Stomach (tissue), 9 donors: ENCODE measurements around the gene CLIC3. TPM values are rescaled to one million over a fixed set of nuclear protein-coding genes. Genes with fewer than 3 reads are reported as not detected.

Experiments
- DNase-seq, 2 donors: peaks; one replicate each; pipeline versions ENCODE4 v3.0.0 to v3.0.0-alpha.2; 2013 to 2019
- H3K27ac ChIP-seq, 5 donors: fragments of 200-600 bp in 4 of 5; sonication (generic) in 4 of 5; one replicate each; pipeline ENCODE4 v1.5.1; 2013 to 2019; ENCODE audit warnings: mild to moderate bottlenecking in 1 of 5, moderate library complexity in 1 of 5
- H3K27me3 ChIP-seq, 3 donors: fragments of 200-600 bp; sonication (generic); one replicate each; pipeline ENCODE4 v1.5.1; 2017 to 2019; ENCODE audit warnings: mixed run types in 1 of 3
- H3K36me3 ChIP-seq, 4 donors: fragments of 200-600 bp; sonication (generic); 1 replicate in 3 of 4; 2 replicates in 1 of 4; pipeline ENCODE4 v1.5.1; 2016 to 2019
- H3K4me1 ChIP-seq, 4 donors: fragments of 200-600 bp; sonication (generic); one replicate each; pipeline ENCODE4 v1.5.1; 2016 to 2019
- H3K4me3 ChIP-seq, 4 donors: fragments of 200-600 bp; sonication (generic) in 3 of 4; one replicate each; pipeline ENCODE4 v1.5.1; 2016 to 2019; ENCODE audit warnings: mild to moderate bottlenecking in 1 of 4
- H3K9me3 ChIP-seq, 4 donors: fragments of 200-600 bp; sonication (generic); one replicate each; pipeline ENCODE4 v1.5.1; 2016 to 2019
- EP300 ChIP-seq: sonication (generic); formaldehyde crosslinking; IDR thresholded peaks from one replicate; pipeline ENCODE4 v1.6.1; 2017; ENCODE audit warnings: antibody characterized with exemption
- POLR2A ChIP-seq, 4 donors: fragments of 450-650 bp; IDR thresholded peaks; one replicate each; pipeline ENCODE4 v1.6.1; 2016; ENCODE audit warnings: antibody characterized with exemption in 4 of 4, control low read depth in 2 of 4, mild to moderate bottlenecking in 1 of 4, moderate library complexity in 1 of 4
- POLR2AphosphoS5 ChIP-seq, 3 donors: sonication (generic); formaldehyde crosslinking; IDR thresholded peaks; one replicate each; pipeline ENCODE4 v1.6.1; 2016; ENCODE audit warnings: antibody characterized with exemption in 3 of 3
- WGBS, 5 donors: extraction: QIAGEN DNeasy Blood & Tissue Kit in 3 of 5; methylation state at CpG; one replicate each; pipeline versions ENCODE4 v1.1.5 to v1.1.7; 2013 to 2018; 5-methylcytosine and 5-hydroxymethylcytosine counted together
- intact Hi-C: fragments of 100-400 bp; cut with DNase I; formaldehyde crosslinking; loops from one replicate; pipeline ENCODE4 v1.15.1; 2023; ENCODE audit warnings: low total_unique reads
- polyA plus RNA-seq, 3 donors: library from polyadenylated mRNA; stranded (reverse); fragments of 200-250 nt; gene quantifications; one replicate each; pipeline ENCODE4 v1.2.3, GENCODE V29; 2013
- total RNA-seq, 5 donors: library from RNA; depleted of rRNA; stranded (reverse); fragments of >200 nt; gene quantifications; one replicate each; pipeline versions ENCODE4 v1.1.0 to v1.2.3, GENCODE V29; 2014 to 2016
- TF ChIP-seq, protein P1 (sequence below), 7 experiments: fragments of 450-650 bp in 4 of 7; fragments of 200-600 bp in 3 of 7; sonication (generic) in 3 of 7; IDR thresholded peaks; one replicate each; pipeline ENCODE4 v1.5.1; 2016 to 2019; ENCODE audit warnings: antibody characterized with exemption in 7 of 7, control low read depth in 2 of 7, mild to moderate bottlenecking in 1 of 7
- donor health status: healthy with polysubstance abuse.
- donor health status: Bipolar disorder and iron deficiency.
- donor health status: healthy.

Gene CLIC3
- total and polyA plus RNA-seq, 8 donors: 3.3 to 70.9 (median 9.7) TPM; not detected in 4

DNA sequence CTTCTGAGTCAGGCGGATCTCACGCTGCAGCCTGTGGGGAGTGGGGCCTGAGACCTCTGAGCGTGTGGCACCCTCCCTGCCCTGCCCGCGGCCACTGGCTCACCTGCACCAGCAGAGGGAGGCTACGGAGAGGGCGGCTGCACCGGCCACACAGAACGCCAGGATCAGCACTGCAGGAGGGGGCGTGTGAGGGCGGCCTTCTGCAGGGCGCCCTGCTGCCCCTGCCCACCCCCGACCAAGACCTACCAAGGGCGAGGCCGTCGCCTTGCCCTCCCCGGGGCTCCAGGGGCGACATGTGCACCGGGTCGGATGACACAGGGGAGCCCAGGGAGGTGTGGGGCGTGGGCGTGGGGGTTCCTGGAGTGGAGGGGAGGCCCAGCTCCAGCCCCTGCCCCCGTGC lies 44.2 kb upstream of the CLIC3 start:
- H3K27me3 ChIP-seq: peaks cover 0 to 26% (median 12%) of the 10 kb centered on the region in 3 donors
- intact Hi-C loops: no loop called here
- WGBS, 5 donors: 81 to 89% (median 83%) methylated on average over 7 to 23 of the region's 23 CpGs
- DNase-seq: no peak
- H3K4me3 ChIP-seq: peak overlapping the region in 1 of 4 donors; percentile 7
- peak overlapping the region in 1 of 5 donors; percentile 84 for H3K27ac ChIP-seq
- H3K9me3 ChIP-seq: no peaks in the 10 kb centered on the region
- TF ChIP-seq EP300 (no peak), POLR2AphosphoS5 (IDR thresholded peaks at IDR 0.05) (no peak), POLR2A (IDR thresholded peaks at IDR 0.05) (no peak)
- TF ChIP-seq, protein P1, sequence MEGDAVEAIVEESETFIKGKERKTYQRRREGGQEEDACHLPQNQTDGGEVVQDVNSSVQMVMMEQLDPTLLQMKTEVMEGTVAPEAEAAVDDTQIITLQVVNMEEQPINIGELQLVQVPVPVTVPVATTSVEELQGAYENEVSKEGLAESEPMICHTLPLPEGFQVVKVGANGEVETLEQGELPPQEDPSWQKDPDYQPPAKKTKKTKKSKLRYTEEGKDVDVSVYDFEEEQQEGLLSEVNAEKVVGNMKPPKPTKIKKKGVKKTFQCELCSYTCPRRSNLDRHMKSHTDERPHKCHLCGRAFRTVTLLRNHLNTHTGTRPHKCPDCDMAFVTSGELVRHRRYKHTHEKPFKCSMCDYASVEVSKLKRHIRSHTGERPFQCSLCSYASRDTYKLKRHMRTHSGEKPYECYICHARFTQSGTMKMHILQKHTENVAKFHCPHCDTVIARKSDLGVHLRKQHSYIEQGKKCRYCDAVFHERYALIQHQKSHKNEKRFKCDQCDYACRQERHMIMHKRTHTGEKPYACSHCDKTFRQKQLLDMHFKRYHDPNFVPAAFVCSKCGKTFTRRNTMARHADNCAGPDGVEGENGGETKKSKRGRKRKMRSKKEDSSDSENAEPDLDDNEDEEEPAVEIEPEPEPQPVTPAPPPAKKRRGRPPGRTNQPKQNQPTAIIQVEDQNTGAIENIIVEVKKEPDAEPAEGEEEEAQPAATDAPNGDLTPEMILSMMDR (IDR thresholded peaks at IDR 0.05): no peak
- peaks cover 17 to 50% (median 39%) of the 10 kb centered on the region in 4 donors for H3K36me3 ChIP-seq
- H3K4me1 ChIP-seq: peaks cover 23 to 40% (median 36%) of the 10 kb centered on the region in 4 donors

DNA sequence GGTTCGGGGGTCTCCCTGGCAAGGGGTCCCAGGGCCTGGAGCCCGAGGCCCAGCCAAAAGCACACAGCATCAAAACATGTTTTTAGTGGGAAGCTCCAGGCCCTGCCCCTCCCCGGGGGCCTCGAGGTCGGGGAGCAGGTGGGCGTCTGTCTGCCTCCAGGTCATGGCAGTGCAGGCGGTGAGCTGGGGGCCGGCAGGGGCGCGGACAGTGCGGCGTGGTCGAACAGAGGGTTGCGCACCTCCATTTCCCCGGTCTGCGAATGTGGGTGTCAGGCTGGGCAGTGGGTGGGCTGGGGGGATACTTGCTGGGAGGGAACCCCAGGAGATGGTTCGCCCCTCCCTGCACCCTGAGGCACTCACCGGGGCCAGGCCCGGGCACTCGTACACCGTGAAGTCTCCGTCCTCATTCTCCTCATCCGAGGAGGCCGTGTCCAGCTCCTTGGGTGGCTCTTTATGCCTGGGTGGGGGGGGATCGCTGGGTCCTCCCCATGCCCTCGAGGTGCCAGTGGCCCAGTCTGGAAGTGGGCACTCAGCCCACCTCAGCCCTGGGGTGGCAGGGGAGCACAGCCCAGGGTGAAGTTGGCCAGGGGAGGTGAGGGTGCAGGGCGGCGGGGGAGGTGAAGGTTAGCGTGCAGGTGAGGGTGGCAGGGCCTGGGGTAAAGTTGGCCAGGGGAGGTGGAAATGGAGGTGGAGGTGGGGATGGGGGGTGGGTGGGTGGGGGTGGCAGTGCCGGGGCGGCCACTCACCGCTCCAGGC lies 43.4 kb upstream of the CLIC3 start:
- 89 to 94% (median 91%) methylated on average over 18 to 32 of the region's 32 CpGs for WGBS, 5 donors
- TF ChIP-seq EP300 (no peak), POLR2AphosphoS5 (IDR thresholded peaks at IDR 0.05) (no peak), POLR2A (IDR thresholded peaks at IDR 0.05) (no peak)
- TF ChIP-seq, protein P1 (IDR thresholded peaks at IDR 0.05): no peak
- Histone ChIP-seq H3K27ac (no peak overlapping the region), H3K27me3 (peaks cover 0 to 19% (median 5%) of the 10 kb centered on the region in 3 donors), H3K4me3 (no peak overlapping the region), H3K4me1 (peaks cover 19 to 40% (median 36%) of the 10 kb centered on the region in 4 donors), H3K36me3 (peaks cover 17 to 50% (median 39%) of the 10 kb centered on the region in 4 donors), H3K9me3 (no peaks in the 10 kb centered on the region)
- no peak for DNase-seq
- intact Hi-C loops: loop anchor here (5.0 kb wide), 1 partner anchor 252 kb away; no protein-coding TSS in a partner anchor

DNA sequence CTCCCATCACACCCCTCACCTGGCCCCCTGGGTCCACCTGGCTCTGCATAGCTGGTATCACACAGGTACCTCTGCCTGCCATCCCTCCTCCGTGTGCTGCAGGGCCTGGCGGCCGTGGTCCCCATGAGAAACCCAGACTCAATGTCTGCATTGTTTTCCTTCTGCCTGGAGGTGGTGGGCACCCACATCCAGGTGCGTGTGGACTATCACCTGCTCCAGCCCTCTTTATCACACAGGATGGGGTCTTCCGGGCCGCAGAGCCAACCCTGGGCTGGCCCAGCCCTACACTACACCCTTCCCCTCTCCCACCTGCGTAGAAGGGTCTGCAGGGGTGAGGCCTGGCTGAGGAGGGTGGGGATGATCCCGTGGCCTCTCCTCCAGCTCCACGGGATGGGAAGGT lies 42.5 kb upstream of the CLIC3 start:
- no peak for DNase-seq
- Histone ChIP-seq H3K27ac (no peak overlapping the region), H3K4me1 (peaks cover 16 to 38% (median 33%) of the 10 kb centered on the region in 4 donors), H3K4me3 (no peak overlapping the region), H3K36me3 (peaks cover 17 to 50% (median 39%) of the 10 kb centered on the region in 4 donors), H3K27me3 (peaks cover 0 to 16% (median 0%) of the 10 kb centered on the region in 3 donors), H3K9me3 (no peaks in the 10 kb centered on the region)
- intact Hi-C loops: loop anchor here (5.0 kb wide), 1 partner anchor 252 kb away; no protein-coding TSS in a partner anchor
- WGBS, 5 donors: 86 to 92% (median 89%) methylated on average over 5 to 9 of the region's 9 CpGs
- no peak for TF ChIP-seq POLR2A (IDR thresholded peaks at IDR 0.05)
- TF ChIP-seq, protein P1 (IDR thresholded peaks at IDR 0.05): no peak
- TF ChIP-seq POLR2AphosphoS5 (IDR thresholded peaks at IDR 0.05): no peak
- no peak for TF ChIP-seq EP300

DNA sequence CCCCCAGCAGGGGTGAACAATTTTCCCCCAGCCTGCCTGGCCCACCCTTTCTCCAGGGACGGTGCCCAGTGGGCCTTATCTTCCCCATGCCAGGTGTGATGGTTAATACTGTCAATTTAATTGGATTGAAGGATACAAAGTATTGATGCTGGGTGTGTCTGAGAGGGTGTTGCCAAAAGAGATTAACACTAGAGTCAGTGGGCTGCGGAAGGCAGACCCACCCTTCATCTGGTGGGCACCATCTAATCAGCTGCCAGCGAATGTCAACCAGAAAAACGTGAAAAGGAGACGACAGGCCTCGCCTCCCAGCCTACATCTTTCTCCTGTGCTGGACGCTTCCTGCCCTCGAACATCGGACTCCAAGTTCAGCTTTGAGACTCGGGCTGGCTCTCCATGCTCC lies 41.1 kb upstream of the CLIC3 start:
- no peak for DNase-seq
- no peak for TF ChIP-seq POLR2AphosphoS5 (IDR thresholded peaks at IDR 0.05)
- TF ChIP-seq, protein P1 (IDR thresholded peaks at IDR 0.05): no peak
- no peak for TF ChIP-seq EP300
- no peak for TF ChIP-seq POLR2A (IDR thresholded peaks at IDR 0.05)
- 72 to 85% (median 80%) methylated on average over 10 of the region's 10 CpGs for WGBS, 5 donors
- peaks cover 17 to 50% (median 39%) of the 10 kb centered on the region in 4 donors for H3K36me3 ChIP-seq
- no peak overlapping the region for H3K4me3 ChIP-seq
- intact Hi-C loops: loop anchor here (5.0 kb wide), 1 partner anchor 250 kb away; no protein-coding TSS in a partner anchor
- no peaks in the 10 kb centered on the region for H3K9me3 ChIP-seq
- H3K27ac ChIP-seq: no peak overlapping the region
- peaks cover 0 to 6% (median 0%) of the 10 kb centered on the region in 3 donors for H3K27me3 ChIP-seq
- peaks cover 9 to 24% (median 19%) of the 10 kb centered on the region in 4 donors for H3K4me1 ChIP-seq
